GM18861 (cell line): ENCODE measurements around the gene MTMR12.
"Not testable (repeated sequence)": the region's sequence is repeated elsewhere in the genome, so short reads cannot be mapped to it uniquely, and the experiment has no call there.

Experiments
- ATAC-seq: cut with Tn5 transposase; IDR thresholded peaks from one replicate; pipeline ENCODE4 v1.9.1; 2021; ENCODE audit not compliant: unreplicated experiment

Gene MTMR12

GRCh38 chr5:32325616-32326015, 12.9 kb upstream of the MTMR12 start:
- no peak for ATAC-seq

DNA sequence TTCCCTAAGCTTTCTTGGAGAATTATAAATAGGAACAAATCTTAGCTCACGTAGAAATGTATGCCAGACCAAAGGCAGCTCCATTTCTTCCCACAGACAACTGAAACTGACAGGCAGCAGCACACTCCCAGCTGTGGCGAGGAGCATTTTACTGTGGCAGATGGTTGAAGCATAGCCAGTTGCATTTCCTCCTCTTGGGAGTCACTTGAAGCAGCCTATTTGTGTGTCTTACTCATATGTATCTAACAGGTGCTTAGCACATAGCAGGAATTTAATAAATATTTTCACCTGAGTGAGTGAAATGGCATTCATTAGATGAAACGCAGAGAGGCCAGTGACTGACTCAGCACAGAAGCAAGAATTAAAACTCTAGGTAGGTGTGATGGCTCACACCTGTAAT, 12.3 kb upstream of the MTMR12 start:
- ATAC-seq = no peak

- no peak for ATAC-seq
Observed at GRCh38 chr5:32323741-32324140, 11.0 kb upstream of the MTMR12 start.

GRCh38 chr5:32322882-32323281, 10.1 kb upstream of the MTMR12 start:
- ATAC-seq = no peak

GRCh38 chr5:32321787-32322186, 9.0 kb upstream of the MTMR12 start:
- ATAC-seq = not testable (repeated sequence)

DNA sequence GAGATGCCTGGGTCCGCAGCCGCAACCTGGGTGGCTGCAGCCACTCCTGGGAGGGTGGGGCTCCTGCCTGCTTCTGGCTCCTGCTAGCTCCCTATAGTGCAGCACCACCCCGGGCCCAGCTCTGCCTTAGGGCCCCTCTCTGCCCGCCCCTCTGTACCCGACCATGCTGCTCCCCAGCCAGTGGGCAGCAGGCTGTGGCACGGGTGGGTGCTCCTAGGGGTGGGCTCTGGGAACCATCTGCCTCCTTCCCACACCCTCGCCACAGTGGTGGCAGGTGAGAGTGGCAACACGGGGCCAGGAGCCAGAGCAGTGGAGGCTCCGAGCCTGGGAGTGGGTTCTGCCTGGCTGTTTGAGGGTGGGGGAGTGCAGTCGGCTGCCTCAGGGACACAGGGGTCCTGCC, 7.8 kb upstream of the MTMR12 start:
- ATAC-seq = no peak

GRCh38 chr5:32319926-32320543, 7.3 kb upstream of the MTMR12 start:
- no peak for ATAC-seq

DNA sequence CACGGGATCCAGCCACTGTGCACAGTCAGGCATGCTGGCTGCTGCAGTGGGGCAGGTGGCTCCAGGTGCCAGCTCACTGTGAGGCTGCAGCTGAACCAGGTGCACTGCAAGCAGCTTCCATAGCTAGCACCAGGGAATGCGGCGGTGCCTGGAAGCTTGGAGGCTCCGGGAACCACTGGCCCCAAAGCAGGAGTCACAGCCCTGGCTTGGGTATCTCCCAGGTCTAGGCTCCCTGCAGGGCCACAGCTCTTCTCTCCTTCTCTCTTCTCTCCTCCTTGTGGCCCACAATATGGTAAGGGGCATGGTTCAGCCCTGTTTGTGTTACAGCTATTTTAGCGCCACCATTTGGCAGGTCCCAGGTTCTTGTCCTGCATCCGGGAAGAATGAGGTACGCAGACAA, 6.7 kb upstream of the MTMR12 start:
- ATAC-seq = no peak

- ATAC-seq = no peak
Observed at GRCh38 chr5:32317041-32317440, 4.3 kb upstream of the MTMR12 start.

- ATAC-seq = no peak
Observed at GRCh38 chr5:32315221-32316014, 2.7 kb upstream of the MTMR12 start.

- ATAC-seq = no peak
Observed at GRCh38 chr5:32314658-32315057, 1.9 kb upstream of the MTMR12 start.

GRCh38 chr5:32314152-32314488, 1.4 kb upstream of the MTMR12 start:
- ATAC-seq = not testable (repeated sequence)

DNA sequence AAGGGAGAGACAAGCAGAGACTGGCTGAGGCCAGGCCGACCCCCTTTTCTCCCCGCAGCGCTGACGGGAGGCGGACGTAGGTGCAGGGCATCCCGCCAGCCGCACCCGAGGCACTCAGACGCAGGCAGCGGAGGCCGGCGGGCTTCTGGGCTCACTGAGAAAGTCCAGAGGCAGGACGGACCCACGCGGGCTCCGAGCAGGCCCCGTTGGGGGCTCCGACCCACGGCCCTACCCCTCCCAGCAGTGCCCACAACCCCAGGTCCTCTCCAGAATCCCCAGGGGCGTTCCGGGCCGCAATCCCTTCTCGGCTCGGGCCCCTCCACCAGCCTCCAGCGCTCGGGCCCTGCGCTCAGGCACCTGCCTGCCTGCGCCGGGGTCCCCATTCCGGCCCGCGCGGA, 543 bp downstream of the MTMR12 start:
- peak; percentile 8 for ATAC-seq

- no peak for ATAC-seq
Observed at GRCh38 chr5:32311404-32312196, 1.1 kb downstream of the MTMR12 start.

GRCh38 chr5:32309761-32310160, 3.0 kb downstream of the MTMR12 start:
- ATAC-seq = no peak

DNA sequence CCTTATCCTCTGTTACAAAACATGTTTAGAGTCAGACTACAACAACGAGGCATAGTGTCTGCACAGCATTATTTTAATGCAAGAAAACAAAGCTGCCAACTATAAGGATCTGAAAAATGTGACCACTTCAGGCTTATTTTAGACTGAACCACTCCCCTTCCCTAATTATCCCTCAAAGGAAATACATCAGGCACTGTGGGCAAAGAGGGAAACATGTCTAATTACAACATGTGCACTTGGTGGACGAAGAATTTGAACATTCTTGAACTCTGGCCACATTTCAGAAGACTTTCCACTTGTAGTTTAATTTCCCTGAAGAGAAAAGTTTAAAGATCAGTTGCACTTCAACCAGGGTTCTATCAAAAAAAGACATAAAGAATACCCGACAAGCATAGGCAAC, 3.8 kb downstream of the MTMR12 start:
- ATAC-seq = no peak

DNA sequence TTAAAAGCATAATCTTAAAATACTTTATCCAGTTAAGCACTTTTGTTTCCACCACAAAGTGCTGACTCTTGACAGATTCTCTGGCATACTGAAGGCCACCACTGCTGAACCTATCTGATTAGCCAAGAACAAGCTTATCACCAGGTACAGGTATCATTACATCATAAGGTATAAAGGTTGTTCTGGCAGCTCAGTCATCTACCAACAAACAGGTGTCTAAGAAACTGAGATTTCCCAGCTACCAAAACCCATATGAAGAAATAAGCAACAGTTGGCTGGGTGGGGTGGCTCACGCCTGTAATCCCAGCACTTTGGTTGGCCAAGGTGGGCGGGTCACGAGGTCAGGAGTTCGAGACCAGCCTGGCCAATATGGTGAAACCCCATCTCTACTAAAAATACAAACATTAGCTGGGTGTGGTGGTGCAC, 5.0 kb downstream of the MTMR12 start:
- no peak for ATAC-seq

DNA sequence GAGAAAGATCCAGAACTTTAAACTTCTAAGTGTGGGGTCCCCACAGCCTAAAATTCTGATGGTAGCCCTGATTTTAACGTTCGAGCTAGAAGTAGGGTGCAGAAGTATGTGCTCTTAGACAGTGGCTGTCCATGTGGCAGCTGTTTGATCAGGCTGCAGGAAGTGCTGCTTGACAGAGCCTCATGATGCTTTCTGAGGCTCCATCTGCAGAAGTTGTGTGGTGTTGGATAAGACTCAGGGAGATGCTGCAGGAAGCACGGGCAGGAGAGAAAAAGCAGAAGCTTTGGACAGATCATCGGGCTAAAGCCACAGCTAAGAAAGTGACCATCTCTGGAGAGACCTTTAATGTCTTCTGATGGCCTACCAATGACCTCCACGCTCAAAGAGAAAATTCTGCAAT, 8.1 kb downstream of the MTMR12 start:
- no peak for ATAC-seq

DNA sequence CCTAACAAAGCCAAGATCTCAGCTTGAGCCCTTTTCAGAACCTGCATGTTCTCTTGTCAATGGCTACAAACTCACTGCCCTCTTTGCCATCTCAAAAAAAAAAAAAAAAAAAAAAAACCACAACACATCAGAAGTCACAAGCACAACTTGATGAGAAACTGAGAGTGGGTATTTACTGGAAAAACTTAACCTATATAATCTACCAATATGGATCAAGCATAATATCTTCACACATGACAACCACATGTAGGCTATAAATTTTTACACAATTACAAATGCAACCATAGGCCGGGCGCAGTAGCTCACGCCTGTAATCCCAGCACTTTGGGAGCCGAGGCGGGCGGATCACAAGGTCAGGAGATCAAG, 9.0 kb downstream of the MTMR12 start:
- ATAC-seq = no peak

DNA sequence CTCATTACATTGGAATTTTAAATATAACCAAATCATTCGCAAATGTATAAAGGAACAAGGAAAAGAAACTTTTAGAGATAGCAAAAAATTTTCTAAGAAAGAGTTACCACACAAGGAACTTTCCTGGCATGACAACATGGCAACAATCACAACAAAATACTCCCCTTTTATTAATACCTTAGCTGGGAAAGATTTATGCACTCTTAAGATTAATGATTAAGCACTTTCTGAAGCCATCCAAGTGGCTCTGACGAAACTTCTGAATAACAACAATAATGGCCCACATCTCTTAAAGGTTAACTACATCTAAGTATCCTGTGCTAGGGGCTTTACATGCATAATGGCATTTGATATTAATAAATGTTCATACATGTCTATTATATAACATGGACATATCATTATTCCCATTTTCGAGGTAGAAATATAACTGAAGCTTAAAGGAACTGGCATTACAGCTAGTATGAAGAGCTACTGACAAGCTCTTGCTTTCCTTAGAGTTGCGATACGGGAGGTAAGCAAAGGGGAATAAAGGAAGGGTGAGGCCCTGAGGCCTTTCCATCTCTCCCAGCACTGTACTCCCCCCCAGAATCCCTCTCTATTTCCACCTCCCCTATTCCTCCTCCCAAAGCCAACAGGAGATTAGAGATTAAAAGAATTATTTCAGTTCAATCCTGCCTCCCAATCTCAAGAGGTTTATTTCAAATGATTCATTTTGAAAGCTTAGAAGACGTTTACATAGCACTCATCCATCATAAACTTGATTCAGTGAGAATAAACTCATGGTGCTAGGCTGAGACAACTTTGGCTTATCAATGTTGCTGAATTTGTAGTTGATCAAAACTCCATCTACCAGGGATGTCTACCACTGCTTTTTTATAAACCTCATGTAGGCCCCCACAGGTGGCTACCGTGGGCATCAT, 9.6 kb downstream of the MTMR12 start:
- no peak for ATAC-seq

GRCh38 chr5:32301891-32302290, 10.8 kb downstream of the MTMR12 start:
- no peak for ATAC-seq
